GM23338 (cell line): Measurements from ENCODE around the gene DMD. TPM values are rescaled to one million over a fixed set of nuclear protein-coding genes. Genes with fewer than 3 reads are reported as not detected.

ENCODE experiments used
- ATAC-seq: fragments of 200-7000 bp; cut with Tn5 transposase; 3 replicates; pipeline ENCODE4 v1.9.1; 2020
- DNase-seq: peaks from one replicate; pipeline ENCODE4 v3.0.0-alpha.2; 2015; ENCODE audit warnings: low spot score
- H2AFZ ChIP-seq: fragments of 200-600 bp; sonication (generic); 2 replicates; pipeline ENCODE4 v1.8.0; 2016; ENCODE audit warnings: antibody characterized with exemption, mild to moderate bottlenecking, moderate library complexity
- H3F3A ChIP-seq: fragments of 200-600 bp; sonication (generic); replicated peaks from 2 replicates; pipeline ENCODE4 v1.8.0; 2017; ENCODE audit warnings: antibody characterized with exemption, mixed run types, low read depth
- H3K27ac ChIP-seq: fragments of 200-600 bp; sonication (generic); 2 replicates; pipeline ENCODE4 v1.6.1; 2016; ENCODE audit warnings: low read depth
- H3K27me3 ChIP-seq: fragments of 200-600 bp; sonication (generic); 2 replicates; pipeline ENCODE4 v1.8.0; 2016; ENCODE audit warnings: mild to moderate bottlenecking, mixed run types, moderate library complexity; ENCODE audit not compliant: insufficient read depth
- H3K36me3 ChIP-seq: fragments of 200-600 bp; sonication (generic); 2 replicates; pipeline ENCODE4 v1.8.0; 2016; ENCODE audit warnings: mild to moderate bottlenecking; ENCODE audit not compliant: insufficient read depth
- H3K4me1 ChIP-seq: fragments of 200-600 bp; sonication (generic); 2 replicates; pipeline ENCODE4 v1.8.0; 2016; ENCODE audit warnings: mild to moderate bottlenecking, moderate library complexity; ENCODE audit not compliant: insufficient read depth
- H3K4me2 ChIP-seq: fragments of 200-600 bp; sonication (generic); 2 replicates; pipeline ENCODE4 v1.7.1; 2017; ENCODE audit warnings: mixed run types
- H3K4me3 ChIP-seq: fragments of 200-600 bp; sonication (generic); 2 replicates; pipeline ENCODE4 v1.6.1; 2016; ENCODE audit warnings: mixed run types
- H3K79me2 ChIP-seq: fragments of 200-600 bp; sonication (generic); replicated peaks from 2 replicates; pipeline ENCODE4 v1.8.0; 2017; ENCODE audit warnings: mild to moderate bottlenecking; ENCODE audit not compliant: insufficient read depth
- H3K9me2 ChIP-seq: fragments of 200-600 bp; sonication (generic); 2 replicates; pipeline ENCODE4 v1.8.0; 2017; ENCODE audit not compliant: insufficient read depth
- H4K20me1 ChIP-seq: fragments of 200-600 bp; sonication (generic); replicated peaks from 2 replicates; pipeline ENCODE4 v1.8.0; 2017; ENCODE audit warnings: mild to moderate bottlenecking; ENCODE audit not compliant: insufficient read depth
- H3K27ac Mint-ChIP-seq: 2 replicates; pipeline ENCODE4 v1.8.0; 2020; ENCODE audit warnings: inconsistent platforms, mild to moderate bottlenecking, moderate library complexity, mixed read lengths
- H3K27me3 Mint-ChIP-seq: 3 replicates; pipeline ENCODE4 v1.8.0; 2022; ENCODE audit warnings: low read depth, mild to moderate bottlenecking, moderate library complexity, mixed read lengths, inconsistent platforms; ENCODE audit not compliant: insufficient read depth, poor library complexity
- H3K36me3 Mint-ChIP-seq: 3 replicates; pipeline ENCODE4 v1.8.0; 2021; ENCODE audit warnings: low read depth, mild to moderate bottlenecking, inconsistent platforms, moderate library complexity, mixed read lengths
- H3K4me1 Mint-ChIP-seq: 3 replicates; pipeline ENCODE4 v1.8.0; 2020; ENCODE audit warnings: mild to moderate bottlenecking, inconsistent platforms, mixed read lengths
- H3K4me3 Mint-ChIP-seq: 3 replicates; pipeline ENCODE4 v1.8.0; 2021; ENCODE audit warnings: moderate library complexity, mild to moderate bottlenecking, inconsistent platforms, mixed read lengths
- H3K9me3 Mint-ChIP-seq: 3 replicates; pipeline ENCODE4 v1.8.0; 2020; ENCODE audit warnings: moderate library complexity, mild to moderate bottlenecking, inconsistent platforms, mixed read lengths
- CREB1 ChIP-seq: fragments of 250-450 bp; sonication (Bioruptor Pico); IDR thresholded peaks from 2 replicates; pipeline ENCODE4 v1.5.0; 2020; ENCODE audit warnings: low read depth, mild to moderate bottlenecking, moderate library complexity
- ETS1 ChIP-seq: IDR thresholded peaks from 2 replicates; pipeline ENCODE4 v1.6.1; 2016; ENCODE audit warnings: antibody characterized with exemption
- EZH2 ChIP-seq: fragments of 200-600 bp; sonication (generic); IDR thresholded peaks from one replicate; pipeline ENCODE4 v1.8.0; 2017; ENCODE audit warnings: antibody characterized with exemption, mild to moderate bottlenecking, low read depth; ENCODE audit not compliant: unreplicated experiment
- EZH2phosphoT487 ChIP-seq: fragments of 200-600 bp; sonication (generic); IDR thresholded peaks from one replicate; pipeline ENCODE4 v1.8.1; 2018; ENCODE audit warnings: antibody characterized with exemption; ENCODE audit not compliant: unreplicated experiment
- NANOG ChIP-seq: IDR thresholded peaks from 2 replicates; pipeline ENCODE4 v1.6.1; 2016; ENCODE audit warnings: antibody characterized with exemption, borderline replicate concordance
- POLR2AphosphoS5 ChIP-seq: IDR thresholded peaks from 2 replicates; pipeline ENCODE4 v1.6.1; 2016; ENCODE audit warnings: antibody characterized with exemption, low read depth
- REST ChIP-seq: IDR thresholded peaks from one replicate; pipeline ENCODE4 v1.6.1; 2018; ENCODE audit warnings: antibody characterized with exemption; ENCODE audit not compliant: unreplicated experiment
- STAT1 ChIP-seq: IDR thresholded peaks from one replicate; pipeline ENCODE4 v1.6.1; 2016; ENCODE audit warnings: antibody characterized with exemption; ENCODE audit not compliant: unreplicated experiment
- ZNF114 ChIP-seq: fragments of 250-450 bp; sonication (Bioruptor Pico); IDR thresholded peaks from 2 replicates; pipeline ENCODE4 v1.5.0; 2020; ENCODE audit warnings: mild to moderate bottlenecking, moderate library complexity
- ZNF331 ChIP-seq: fragments of 250-450 bp; sonication (Bioruptor Pico); IDR thresholded peaks from 2 replicates; pipeline ENCODE4 v1.5.0; 2020; ENCODE audit warnings: low read depth, mild to moderate bottlenecking, moderate library complexity
- ZNF462 ChIP-seq: fragments of 250-450 bp; sonication (Bioruptor Pico); IDR thresholded peaks from 2 replicates; pipeline ENCODE4 v1.5.0; 2020; ENCODE audit warnings: mild to moderate bottlenecking, moderate library complexity
- polyA plus RNA-seq: library from polyadenylated mRNA; unstranded; fragments of >200 nt; fragmentation: Nextera tagmentation; extraction: Ambion mirVana; gene quantifications from 2 replicates; pipeline ENCODE4 v1.2.1, GENCODE V29; 2016
- total RNA-seq: library from RNA; depleted of rRNA; stranded (reverse); fragments of >200 nt; shearing (Covaris generic); gene quantifications from 2 replicates; pipeline ENCODE4 v1.2.3, GENCODE V29; 2014
- TF ChIP-seq, protein P1 (sequence below), 2 experiments: fragments of 200-600 bp in 1 of 2; sonication (generic) in 1 of 2; conservative IDR thresholded peaks; 2 replicates each; pipeline versions ENCODE4 v1.5.1 to v1.6.1; 2016 to 2017; ENCODE audit warnings: antibody characterized with exemption in 2 of 2, low read depth in 2 of 2, mild to moderate bottlenecking in 2 of 2, moderate library complexity in 1 of 2

DMD gene
- total and polyA plus RNA-seq, 2 experiments from 2014 or later, result 4.5 to 7.6 TPM

- Histone ChIP-seq H2AFZ (no peak overlapping the region), H3K4me2 (no peak overlapping the region), H3K27me3 (no peaks in the 10 kb centered on the region), H3K4me3 (no peak overlapping the region), H3K9me2 (no peaks in the 10 kb centered on the region), H3K27ac (no peak overlapping the region), H3K79me2 (no peaks in the 10 kb centered on the region), H3K36me3 (no peaks in the 10 kb centered on the region), H4K20me1 (no peaks in the 10 kb centered on the region), H3F3A (no peaks in the 10 kb centered on the region), H3K4me1 (no peaks in the 10 kb centered on the region)
- H3K27me3 Mint-ChIP-seq, result peaks cover 5% of the 10 kb centered on the region
- H3K9me3 Mint-ChIP-seq, result no peaks in the 10 kb centered on the region
- no peak for TF ChIP-seq NANOG
- no peak for TF ChIP-seq ETS1
- no peak for TF ChIP-seq STAT1
- no peak for TF ChIP-seq POLR2AphosphoS5
- TF ChIP-seq ZNF331 (CRISPR knock-in tag), result no peak
- TF ChIP-seq ZNF462, result no peak
- TF ChIP-seq REST, result no peak
- TF ChIP-seq, protein P1, sequence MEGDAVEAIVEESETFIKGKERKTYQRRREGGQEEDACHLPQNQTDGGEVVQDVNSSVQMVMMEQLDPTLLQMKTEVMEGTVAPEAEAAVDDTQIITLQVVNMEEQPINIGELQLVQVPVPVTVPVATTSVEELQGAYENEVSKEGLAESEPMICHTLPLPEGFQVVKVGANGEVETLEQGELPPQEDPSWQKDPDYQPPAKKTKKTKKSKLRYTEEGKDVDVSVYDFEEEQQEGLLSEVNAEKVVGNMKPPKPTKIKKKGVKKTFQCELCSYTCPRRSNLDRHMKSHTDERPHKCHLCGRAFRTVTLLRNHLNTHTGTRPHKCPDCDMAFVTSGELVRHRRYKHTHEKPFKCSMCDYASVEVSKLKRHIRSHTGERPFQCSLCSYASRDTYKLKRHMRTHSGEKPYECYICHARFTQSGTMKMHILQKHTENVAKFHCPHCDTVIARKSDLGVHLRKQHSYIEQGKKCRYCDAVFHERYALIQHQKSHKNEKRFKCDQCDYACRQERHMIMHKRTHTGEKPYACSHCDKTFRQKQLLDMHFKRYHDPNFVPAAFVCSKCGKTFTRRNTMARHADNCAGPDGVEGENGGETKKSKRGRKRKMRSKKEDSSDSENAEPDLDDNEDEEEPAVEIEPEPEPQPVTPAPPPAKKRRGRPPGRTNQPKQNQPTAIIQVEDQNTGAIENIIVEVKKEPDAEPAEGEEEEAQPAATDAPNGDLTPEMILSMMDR (conservative IDR thresholded peaks at IDR 0.05; ENCODE audit: low read depth in 2 of 2), result no peak
- TF ChIP-seq EZH2, result no peak
- no peak for TF ChIP-seq ZNF114 (CRISPR knock-in tag)
- TF ChIP-seq EZH2phosphoT487, result no peak
- no peak for TF ChIP-seq CREB1
- DNase-seq (no peak), ATAC-seq (no peak)
- H3K4me3 Mint-ChIP-seq, result no peak overlapping the region
- H3K27ac Mint-ChIP-seq, result no peak overlapping the region
- H3K4me1 Mint-ChIP-seq, result no peaks in the 10 kb centered on the region
- no peaks in the 10 kb centered on the region for H3K36me3 Mint-ChIP-seq
Observed at GRCh38 chrX:32016195-32016594, 1195.2 kb downstream of the DMD start.
